K562 (cell line): ENCODE data around the gene ZNF646. TPM values are rescaled to one million over a fixed set of nuclear protein-coding genes. Genes with fewer than 3 reads are reported as not detected.

ENCODE experiments used
- CBFB ChIP-seq: sonication (generic); formaldehyde crosslinking; IDR thresholded peaks from 2 replicates; pipeline ENCODE4 v1.4.0; 2020; ENCODE audit warnings: mild to moderate bottlenecking, missing genetic modification reagents
- CHD2 ChIP-seq: IDR thresholded peaks from 2 replicates; pipeline ENCODE4 v1.6.1; 2011; ENCODE audit warnings: low read depth, low read length
- COPS2 ChIP-seq: fragments of 450-650 bp; conservative IDR thresholded peaks from 2 replicates; pipeline ENCODE4 v1.6.1; 2016; ENCODE audit warnings: mild to moderate bottlenecking, moderate library complexity
- CREM ChIP-seq: IDR thresholded peaks from 2 replicates; pipeline ENCODE4 v1.6.1; 2014; ENCODE audit warnings: antibody characterized with exemption, low read depth
- DACH1 ChIP-seq: fragments of 450-650 bp; IDR thresholded peaks from 2 replicates; pipeline ENCODE4 v1.6.1; 2018; ENCODE audit not compliant: partially characterized antibody
- E2F3 ChIP-seq: fragments of 250-450 bp; sonication (Bioruptor Pico); IDR thresholded peaks from 2 replicates; pipeline ENCODE4 v1.4.0; 2020; ENCODE audit warnings: mild to moderate bottlenecking
- ERF ChIP-seq: fragments of 450-650 bp; formaldehyde crosslinking; IDR thresholded peaks from 2 replicates; pipeline ENCODE4 v1.4.0; 2020; ENCODE audit warnings: mild to moderate bottlenecking, mixed read lengths
- RBM22 ChIP-seq: fragments of 200-400 bp; formaldehyde crosslinking; IDR thresholded peaks from 2 replicates; pipeline ENCODE4 v1.6.1; 2018; ENCODE audit warnings: low read length, low read depth; ENCODE audit not compliant: poor library complexity, severe bottlenecking
- SMC3 ChIP-seq: conservative IDR thresholded peaks from 2 replicates; pipeline ENCODE4 v1.6.1; 2011; ENCODE audit warnings: low read depth, low read length, improper control_type of control experiment; ENCODE audit not compliant: insufficient read depth
- ZFP36 ChIP-seq: fragments of 150-350 bp; IDR thresholded peaks from 2 replicates; pipeline ENCODE4 v1.6.1; 2018; ENCODE audit warnings: low read length, low read depth; ENCODE audit not compliant: partially characterized antibody
- ZNF12 ChIP-seq: sonication (generic); formaldehyde crosslinking; IDR thresholded peaks from 2 replicates; pipeline ENCODE4 v1.4.0; 2020; ENCODE audit warnings: mild to moderate bottlenecking, missing genetic modification reagents
- ZNF253 ChIP-seq: fragments of 250-450 bp; sonication (Bioruptor Pico); conservative IDR thresholded peaks from 2 replicates; pipeline ENCODE4 v1.6.1; 2021; ENCODE audit warnings: mild to moderate bottlenecking
- ZNF766 ChIP-seq: fragments of 200-800 bp; sonication (Bioruptor generic); conservative IDR thresholded peaks from 2 replicates; pipeline ENCODE4 v1.6.1; 2016; ENCODE audit warnings: missing genetic modification characterization, missing compliant biosample characterization
- polyA plus RNA-seq, 8 experiments: library from polyadenylated mRNA; depleted of rRNA in 4 of 8; stranded (reverse) in 5 of 8; unstranded in 3 of 8; fragments of >200 nt; fragmentation: Nextera tagmentation in 2 of 8; fragmentation: Illumina TruSeq in 1 of 8; extraction: Ambion mirVana in 2 of 8; extraction: Trizol in 1 of 8; gene quantifications; 2 replicates each; pipeline versions ENCODE4 v1.2.1 to v1.2.3, GENCODE V29; 2011 to 2014; ENCODE audit warnings: inconsistent platforms in 1 of 8, missing spikeins in 1 of 8
- total RNA-seq, 7 experiments: library from RNA; depleted of rRNA in 6 of 7; stranded (reverse); fragments of >200 nt in 6 of 7; fragmentation: Illumina TruSeq in 2 of 7; extraction: Trizol in 2 of 7; gene quantifications; 2 replicates each; pipeline versions ENCODE4 v1.2.1 to v1.2.3, GENCODE V29; 2011 to 2021; ENCODE audit warnings: low replicate concordance in 1 of 7

ZNF646 gene
- total and polyA plus RNA-seq, 9 of the 15 experiments (the other 6 are each of a cell fraction or from before 2014, with no cell fraction given) = 0.08 to 20.6 (median 8.0) TPM

DNA sequence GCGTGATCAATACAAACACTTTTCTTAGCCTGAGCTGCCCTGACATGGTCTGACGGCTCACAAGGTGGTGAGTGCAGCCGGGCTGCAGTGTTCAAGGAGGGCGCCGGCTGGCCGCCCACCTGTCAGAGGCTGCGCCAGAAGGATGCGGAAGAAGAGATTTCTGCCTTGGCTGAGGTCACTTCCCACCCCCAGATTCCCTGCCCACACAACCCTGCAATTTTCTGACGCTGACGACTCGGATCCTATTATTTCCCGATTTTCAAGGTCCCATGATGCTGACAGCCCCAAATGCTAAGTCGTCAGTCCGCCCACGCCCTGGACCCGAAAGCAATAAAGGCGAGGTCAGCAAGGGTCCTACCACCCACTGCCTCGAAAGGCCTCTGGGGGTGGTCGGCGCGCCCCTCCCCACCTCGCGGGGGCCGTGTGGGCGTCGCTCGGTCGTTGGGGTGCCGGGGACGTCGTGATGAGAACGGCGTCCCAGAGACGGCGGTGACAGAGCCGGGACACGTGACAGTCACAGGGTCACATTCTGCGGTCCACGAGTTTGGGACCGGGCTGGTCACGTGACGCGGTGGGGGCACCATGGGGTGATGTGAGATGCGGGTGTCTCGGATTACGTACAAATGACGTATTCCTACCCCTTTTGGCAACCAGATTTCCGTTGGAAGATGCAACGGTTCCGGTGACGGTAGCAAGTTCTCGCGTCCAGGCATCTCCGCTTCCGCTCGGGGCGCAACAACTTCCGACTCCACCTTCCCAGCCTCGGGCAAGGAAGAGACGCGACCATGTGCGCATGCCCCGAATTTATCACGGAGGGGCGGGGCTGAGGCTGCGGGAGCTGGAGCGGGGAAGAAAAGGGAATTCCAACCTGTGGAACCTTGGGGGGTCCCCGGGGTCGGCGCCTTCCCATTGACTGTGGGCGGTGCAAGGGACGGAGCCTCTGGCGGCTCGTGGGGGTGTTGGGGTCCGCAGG, 41.2 kb upstream of the ZNF646 start, which contains the start of gene STX4 (continued):
- TF ChIP-seq RBM22 (no peak), ERF (0 out of 2 replicates have a peak, but pooled peaks have one; percentile 45), ZNF253 (CRISPR knock-in tag) (no peak), DACH1 (no peak), CREM (peak; percentile 99), ZNF12 (CRISPR knock-in tag) (no peak), COPS2 (no peak), ZFP36 (no peak), CHD2 (0 out of 2 replicates have a peak, but pooled peaks have one; percentile 31), SMC3 (0 out of 2 replicates have a peak, but pooled peaks have one; percentile 11), ZNF766 (0 out of 2 replicates have a peak, but pooled peaks have one; percentile 34), E2F3 (CRISPR knock-in tag) (no peak), CBFB (CRISPR knock-in tag) (peak; percentile 94)
